ENCODE results near the gene TLCD3B. TPM values are rescaled to one million over a fixed set of nuclear protein-coding genes. Genes with fewer than 3 reads are reported as not detected.

Gene TLCD3B
- total RNA-seq, 2 experiments from 2014 or later = 1.2 to 2.0 TPM

DNA sequence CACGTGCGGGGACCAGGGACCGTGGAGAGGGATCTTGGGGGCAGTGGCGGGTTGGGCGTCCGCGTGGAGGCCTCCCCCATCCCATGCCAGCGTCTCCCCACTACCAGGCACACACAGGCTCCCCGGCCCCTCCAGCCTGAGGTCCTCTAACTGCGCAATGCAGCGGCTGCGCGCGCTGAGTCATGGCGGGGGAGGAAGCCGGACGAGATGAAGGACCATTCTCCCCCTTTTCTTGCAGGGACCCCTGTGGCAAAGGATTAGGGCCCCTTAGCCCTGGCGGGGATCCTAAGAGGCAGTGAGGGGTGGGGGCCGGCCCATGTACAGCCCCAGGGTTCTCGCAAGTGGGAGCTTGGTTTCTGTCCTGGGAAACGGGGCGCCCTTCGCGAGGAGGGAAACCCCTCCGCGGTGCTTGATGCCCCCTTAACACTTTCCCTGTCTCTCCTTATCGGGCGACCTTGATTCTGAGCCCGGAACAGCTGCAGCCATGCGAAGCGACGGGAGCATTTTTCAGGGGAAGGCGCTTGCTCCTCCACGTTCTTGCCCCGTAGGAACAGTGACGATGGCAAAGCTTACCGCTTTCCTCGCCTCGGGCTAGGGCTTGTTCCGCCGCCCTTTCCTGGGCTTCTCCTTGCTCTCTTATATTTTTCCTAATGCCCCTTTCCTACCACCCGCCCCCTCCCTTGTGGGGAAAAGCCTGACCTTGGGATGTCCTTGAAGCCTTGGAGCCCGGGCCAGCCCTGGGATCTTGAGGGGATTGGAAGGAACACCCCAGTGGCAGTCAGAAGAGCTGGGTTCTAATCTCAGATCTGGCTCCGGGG is 35.1 kb upstream of the TLCD3B start:
- peak overlapping the region; percentile 100 for H3K27ac Mint-ChIP-seq

DNA sequence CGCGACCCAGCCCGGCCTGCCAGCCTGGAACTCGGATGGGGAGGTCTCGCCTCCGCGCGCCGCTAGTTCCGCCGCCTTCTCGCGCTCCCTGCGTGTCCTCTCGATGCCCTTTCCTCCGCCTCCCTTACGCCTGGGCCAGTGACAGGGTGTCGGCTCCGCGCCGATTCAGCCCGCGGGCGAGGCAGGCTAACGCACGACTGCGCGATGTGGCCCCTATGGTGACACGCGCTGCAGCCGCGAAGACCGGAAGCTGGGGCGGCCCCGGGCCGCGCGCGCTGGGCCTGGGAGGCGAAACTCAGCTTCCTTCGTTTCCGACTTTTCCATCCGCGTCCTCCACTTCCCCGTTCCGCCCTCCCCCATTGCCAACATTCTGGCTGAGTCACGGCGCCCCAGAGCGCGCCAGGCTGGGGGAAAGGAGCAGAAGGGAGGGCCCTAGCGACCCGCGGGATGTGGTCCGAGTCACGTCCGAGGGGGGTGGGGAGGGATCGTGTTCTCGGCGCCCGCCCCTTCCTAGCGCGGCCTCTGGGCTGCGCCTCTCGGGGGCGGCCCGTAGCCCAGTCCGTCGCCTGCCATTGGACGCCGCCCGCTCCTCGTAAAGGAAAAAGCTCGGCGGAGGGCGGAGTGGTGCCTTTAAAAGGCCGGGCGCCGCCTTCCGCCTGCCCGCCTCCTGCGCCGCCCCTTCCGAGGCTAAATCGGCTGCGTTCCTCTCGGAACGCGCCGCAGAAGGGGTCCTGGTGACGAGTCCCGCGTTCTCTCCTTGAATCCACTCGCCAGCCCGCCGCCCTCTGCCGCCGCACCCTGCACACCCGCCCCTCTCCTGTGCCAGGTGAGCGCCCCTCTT is 34.3 kb upstream of the TLCD3B start, which contains the start of gene ALDOA:
Gene ALDOA (plus strand): TSS at position 659 of the 841 bp plus-strand sequence. CDS start 1,138 bp downstream, outside the sequence.
- H3K27me3 Mint-ChIP-seq = no peaks in the 10 kb centered on the region
- peaks cover 29% of the 10 kb centered on the region for H3K4me1 Mint-ChIP-seq
- DNase-seq = peak; percentile 99
- peak within 1 kb of the TSS; percentile 99 for H3K4me3 Mint-ChIP-seq
- H3K36me3 Mint-ChIP-seq = peaks cover 56% of the 10 kb centered on the region
- H3K9me3 Mint-ChIP-seq = no peaks in the 10 kb centered on the region
- H3K27ac Mint-ChIP-seq = peak within 1 kb of the TSS; percentile 100

More for the DNA sequence above, 35.1 kb upstream of the TLCD3B start:
- Mint-ChIP-seq H3K9me3 (no peaks in the 10 kb centered on the region), H3K4me1 (peaks cover 32% of the 10 kb centered on the region), H3K27me3 (no peaks in the 10 kb centered on the region), H3K36me3 (peaks cover 64% of the 10 kb centered on the region), H3K4me3 (peak overlapping the region; percentile 99)
- DNase-seq = peak; percentile 49

DNA sequence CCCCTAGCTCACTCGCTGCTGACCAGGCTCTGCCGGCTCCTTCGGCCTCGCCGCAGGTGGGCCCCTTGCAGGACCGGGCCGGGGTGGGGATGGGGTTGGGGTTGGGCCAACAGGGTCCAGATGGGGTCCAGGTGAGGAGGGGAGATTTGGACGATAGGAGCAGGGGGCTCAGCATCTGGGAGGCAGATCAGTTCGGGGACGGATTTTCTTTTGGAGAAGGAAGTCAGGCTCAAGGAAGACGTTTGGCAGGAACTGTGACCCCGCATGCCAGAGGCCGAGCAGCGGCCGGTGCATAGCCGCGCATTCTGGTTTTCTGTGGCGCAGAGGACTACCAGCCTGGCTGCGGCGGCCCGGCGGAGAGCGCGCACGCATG is 33.6 kb upstream of the TLCD3B start:
- no peaks in the 10 kb centered on the region for H3K27me3 Mint-ChIP-seq
- no peak for DNase-seq
- peak overlapping the region; percentile 100 for H3K27ac Mint-ChIP-seq
- H3K4me1 Mint-ChIP-seq = peaks cover 25% of the 10 kb centered on the region
- peak overlapping the region; percentile 99 for H3K4me3 Mint-ChIP-seq
- peaks cover 50% of the 10 kb centered on the region for H3K36me3 Mint-ChIP-seq
- no peaks in the 10 kb centered on the region for H3K9me3 Mint-ChIP-seq

- Mint-ChIP-seq H3K4me1 (peaks cover 20% of the 10 kb centered on the region), H3K4me3 (peak overlapping the region; percentile 99), H3K36me3 (peaks cover 44% of the 10 kb centered on the region), H3K27me3 (no peaks in the 10 kb centered on the region), H3K9me3 (no peaks in the 10 kb centered on the region), H3K27ac (peak overlapping the region; percentile 100)
- DNase-seq = peak; percentile 73
Observed at GRCh38 chr16:30063893-30064728, 33.0 kb upstream of the TLCD3B start.

- H3K4me3 Mint-ChIP-seq = peak overlapping the region; percentile 99
- peaks cover 15% of the 10 kb centered on the region for H3K4me1 Mint-ChIP-seq
- no peaks in the 10 kb centered on the region for H3K27me3 Mint-ChIP-seq
- no peak for DNase-seq
- peak overlapping the region; percentile 100 for H3K27ac Mint-ChIP-seq
- peaks cover 37% of the 10 kb centered on the region for H3K36me3 Mint-ChIP-seq
- H3K9me3 Mint-ChIP-seq = no peaks in the 10 kb centered on the region
Observed at GRCh38 chr16:30063278-30063892, 32.3 kb upstream of the TLCD3B start.

GRCh38 chr16:30060836-30061554 is 29.9 kb upstream of the TLCD3B start:
- no peaks in the 10 kb centered on the region for H3K27me3 Mint-ChIP-seq
- H3K4me1 Mint-ChIP-seq = peaks cover 5% of the 10 kb centered on the region
- no peak for DNase-seq
- peaks cover 17% of the 10 kb centered on the region for H3K36me3 Mint-ChIP-seq
- H3K27ac Mint-ChIP-seq = no peak overlapping the region
- no peaks in the 10 kb centered on the region for H3K9me3 Mint-ChIP-seq
- no peak overlapping the region for H3K4me3 Mint-ChIP-seq

GRCh38 chr16:30060346-30060745 is 29.3 kb upstream of the TLCD3B start:
- no peaks in the 10 kb centered on the region for H3K27me3 Mint-ChIP-seq
- H3K4me3 Mint-ChIP-seq = no peak overlapping the region
- H3K36me3 Mint-ChIP-seq = peaks cover 12% of the 10 kb centered on the region
- H3K27ac Mint-ChIP-seq = no peak overlapping the region
- peaks cover 6% of the 10 kb centered on the region for H3K4me1 Mint-ChIP-seq
- no peak for DNase-seq
- no peaks in the 10 kb centered on the region for H3K9me3 Mint-ChIP-seq

DNA sequence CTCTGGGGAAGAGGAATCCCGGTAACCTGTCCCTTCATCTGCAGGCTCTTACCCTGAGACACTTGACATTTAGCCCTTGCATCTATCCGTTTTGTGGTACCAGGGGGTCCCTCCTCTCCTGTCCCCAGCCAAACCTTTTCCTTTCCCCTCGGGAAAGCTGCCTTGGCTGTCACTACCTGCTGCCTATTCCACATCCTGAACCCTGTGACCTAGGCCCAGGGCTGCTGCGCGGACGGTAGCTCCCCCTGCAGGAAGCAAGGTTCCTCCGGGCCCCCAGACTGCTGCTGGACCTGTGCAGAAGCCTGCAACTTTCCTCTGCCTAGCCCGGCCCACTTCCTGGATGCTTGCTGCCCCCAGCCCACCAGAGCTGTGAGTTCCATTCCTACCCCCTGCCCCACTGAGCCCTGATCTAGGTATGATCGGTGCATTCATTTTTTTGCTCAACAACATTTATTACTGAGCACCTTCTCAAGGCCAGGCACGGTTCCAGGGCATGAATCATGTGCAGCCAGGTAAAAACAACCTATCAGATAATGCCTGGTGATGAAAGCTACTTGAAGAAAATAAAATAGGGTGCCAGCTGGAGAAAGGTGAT is 24.0 kb upstream of the TLCD3B start:
- Mint-ChIP-seq H3K4me3 (no peak overlapping the region), H3K27ac (no peak overlapping the region), H3K4me1 (peaks cover 15% of the 10 kb centered on the region), H3K36me3 (peaks cover 1% of the 10 kb centered on the region), H3K27me3 (peaks cover 8% of the 10 kb centered on the region), H3K9me3 (no peaks in the 10 kb centered on the region)
- DNase-seq = peak; percentile 64

DNA sequence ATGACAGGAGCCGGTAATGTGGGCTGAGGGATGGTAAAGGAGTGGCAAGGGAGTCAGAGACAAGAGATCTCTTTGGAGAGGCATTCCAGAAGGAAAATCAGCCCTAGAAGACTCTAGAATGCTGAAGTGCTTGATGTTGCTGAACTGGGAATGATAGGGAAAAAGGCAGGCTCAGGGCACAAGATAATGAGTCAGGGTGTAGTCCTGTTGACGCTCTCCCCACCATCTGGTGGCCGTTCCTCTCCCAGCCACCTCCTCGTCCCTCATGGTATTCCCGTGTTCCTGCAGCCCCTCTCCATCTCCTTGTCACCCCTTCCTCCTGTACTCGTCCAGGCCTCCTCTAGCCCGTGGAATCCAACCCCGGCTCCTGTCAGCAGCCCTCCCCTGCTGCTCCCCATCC is 23.4 kb upstream of the TLCD3B start:
- Mint-ChIP-seq H3K36me3 (peaks cover 1% of the 10 kb centered on the region), H3K27me3 (peaks cover 8% of the 10 kb centered on the region), H3K4me3 (no peak overlapping the region), H3K27ac (no peak overlapping the region), H3K4me1 (peaks cover 15% of the 10 kb centered on the region), H3K9me3 (no peaks in the 10 kb centered on the region)
- DNase-seq = no peak

GRCh38 chr16:30053376-30054015 is 22.4 kb upstream of the TLCD3B start:
- Mint-ChIP-seq H3K9me3 (no peaks in the 10 kb centered on the region), H3K4me3 (peak overlapping the region; percentile 80), H3K27ac (no peak overlapping the region), H3K36me3 (peaks cover 1% of the 10 kb centered on the region), H3K27me3 (peaks cover 8% of the 10 kb centered on the region), H3K4me1 (peaks cover 15% of the 10 kb centered on the region)
- DNase-seq = no peak

GRCh38 chr16:30052671-30053372 is 21.8 kb upstream of the TLCD3B start:
- no peaks in the 10 kb centered on the region for H3K9me3 Mint-ChIP-seq
- H3K27ac Mint-ChIP-seq = peak overlapping the region; percentile 74
- peak overlapping the region; percentile 80 for H3K4me3 Mint-ChIP-seq
- peak; percentile 92 for DNase-seq
- peaks cover 1% of the 10 kb centered on the region for H3K36me3 Mint-ChIP-seq
- peaks cover 8% of the 10 kb centered on the region for H3K27me3 Mint-ChIP-seq
- H3K4me1 Mint-ChIP-seq = peaks cover 15% of the 10 kb centered on the region

- Mint-ChIP-seq H3K4me1 (peaks cover 15% of the 10 kb centered on the region), H3K27ac (no peak overlapping the region)
Observed at GRCh38 chr16:30051518-30051917, 20.4 kb upstream of the TLCD3B start.

More at GRCh38 chr16:30051518-30051917, 20.4 kb upstream of the TLCD3B start:
- peaks cover 1% of the 10 kb centered on the region for H3K36me3 Mint-ChIP-seq
- peak overlapping the region; percentile 64 for H3K4me3 Mint-ChIP-seq
- DNase-seq = no peak
- peaks cover 8% of the 10 kb centered on the region for H3K27me3 Mint-ChIP-seq
- no peaks in the 10 kb centered on the region for H3K9me3 Mint-ChIP-seq
